ENCODE measurements around the gene PCCA. TPM values are rescaled to one million over a fixed set of nuclear protein-coding genes. Genes with fewer than 3 reads are reported as not detected.
"Not testable (repeated sequence)": the region's sequence is repeated elsewhere in the genome, so short reads cannot be mapped to it uniquely, and the experiment has no call there.

Gene PCCA
- total and polyA plus RNA-seq, 7 donors: 18.0 to 45.6 (median 42.8) TPM

- Histone ChIP-seq H3K4me1 (peaks cover 0 to 21% (median 16%) of the 10 kb centered on the region in 4 donors), H3K4me3 (no peak overlapping the region), H3K9me3 (no peaks in the 10 kb centered on the region), H3K27me3 (no peaks in the 10 kb centered on the region), H3K36me3 (no peaks in the 10 kb centered on the region), H3K27ac (no peak overlapping the region)
- intact Hi-C loops (cut with DNase I): no loop called here
- DNase-seq: no peak
- 88 to 92% methylated on average over 4 of the region's 4 CpGs for WGBS, 2 donors
- TF ChIP-seq POLR2AphosphoS5 (IDR thresholded peaks at IDR 0.05) (no peak), CTCF (IDR thresholded peaks at IDR 0.05) (no peak), POLR2A (IDR thresholded peaks at IDR 0.05) (no peak), EP300 (IDR thresholded peaks at IDR 0.05) (no peak)
Observed at GRCh38 chr13:100095498-100095897, 6.6 kb downstream of the PCCA start.

- DNase-seq: no peak
- WGBS, 2 donors: 96 to 98% methylated on average over 7 of the region's 7 CpGs
- no peak overlapping the region for H3K4me3 ChIP-seq
- intact Hi-C loops (cut with DNase I): no loop called here
- H3K4me1 ChIP-seq: peaks cover 0 to 20% (median 16%) of the 10 kb centered on the region in 4 donors
- no peaks in the 10 kb centered on the region for H3K9me3 ChIP-seq
- no peaks in the 10 kb centered on the region for H3K27me3 ChIP-seq
- TF ChIP-seq POLR2A (IDR thresholded peaks at IDR 0.05) (no peak), EP300 (IDR thresholded peaks at IDR 0.05) (no peak), CTCF (IDR thresholded peaks at IDR 0.05) (no peak)
- H3K36me3 ChIP-seq: no peaks in the 10 kb centered on the region
- no peak overlapping the region for H3K27ac ChIP-seq
Observed at GRCh38 chr13:100096526-100096925, 7.6 kb downstream of the PCCA start.

GRCh38 chr13:100097821-100098220, 8.9 kb downstream of the PCCA start:
- TF ChIP-seq CTCF (IDR thresholded peaks at IDR 0.05) (no peak), EP300 (IDR thresholded peaks at IDR 0.05) (no peak), POLR2A (IDR thresholded peaks at IDR 0.05) (no peak), POLR2AphosphoS5 (IDR thresholded peaks at IDR 0.05) (no peak)
- Histone ChIP-seq H3K27me3 (no peaks in the 10 kb centered on the region), H3K9me3 (no peaks in the 10 kb centered on the region), H3K27ac (no peak overlapping the region), H3K36me3 (no peaks in the 10 kb centered on the region), H3K4me3 (no peak overlapping the region), H3K4me1 (peaks cover 0 to 23% (median 16%) of the 10 kb centered on the region in 4 donors)
- intact Hi-C loops (cut with DNase I): no loop called here
- DNase-seq: no peak
- WGBS, 2 donors: 97 to 99% methylated on average over 1 of the region's 1 CpG

- H3K9me3 ChIP-seq: no peaks in the 10 kb centered on the region
- H3K4me3 ChIP-seq: no peak overlapping the region
- no peaks in the 10 kb centered on the region for H3K36me3 ChIP-seq
- WGBS, 2 donors: 85 to 91% methylated on average over 6 of the region's 6 CpGs
- H3K27ac ChIP-seq: no peak overlapping the region
- TF ChIP-seq EP300 (IDR thresholded peaks at IDR 0.05) (no peak), CTCF (IDR thresholded peaks at IDR 0.05) (no peak), POLR2AphosphoS5 (IDR thresholded peaks at IDR 0.05) (no peak), POLR2A (IDR thresholded peaks at IDR 0.05) (no peak)
- no peak for DNase-seq
- intact Hi-C loops (cut with DNase I): no loop called here
- peaks cover 0 to 23% (median 16%) of the 10 kb centered on the region in 4 donors for H3K4me1 ChIP-seq
- H3K27me3 ChIP-seq: no peaks in the 10 kb centered on the region
Observed at GRCh38 chr13:100098445-100099116, 9.7 kb downstream of the PCCA start.

GRCh38 chr13:100099117-100099445, 10.2 kb downstream of the PCCA start:
- H3K36me3 ChIP-seq; H3K27me3 ChIP-seq; DNase-seq; intact Hi-C loops (cut with DNase I); H3K4me3 ChIP-seq; H3K27ac ChIP-seq; H3K9me3 ChIP-seq: not testable (repeated sequence)
- WGBS, 2 donors: 37 to 89% methylated on average over 8 of the region's 8 CpGs
- H3K4me1 ChIP-seq: peaks cover 0 to 23% (median 16%) of the 10 kb centered on the region in 4 donors
